H1 (cell line): ENCODE measurements around the gene R3HDM2. TPM values are rescaled to one million over a fixed set of nuclear protein-coding genes. Genes with fewer than 3 reads are reported as not detected.

Source experiments
- CTCF ChIA-PET: fragments of 300-600 bp; sonication (Branson Sonifier 250); formaldehyde crosslinking; loops from one replicate; lab custom pipeline; 2021; ENCODE audit not compliant: partially characterized antibody; lab: Charles Lee
- POLR2A ChIA-PET: fragments of 300-600 bp; sonication (Branson Sonifier 250); formaldehyde crosslinking; loops from one replicate; lab custom pipeline; 2021; ENCODE audit warnings: inconsistent platforms; ENCODE audit not compliant: partially characterized antibody; lab: Charles Lee
- DNase-seq, 2 experiments: peaks; one replicate each; pipeline versions ENCODE4 v3.0.0 to v3.0.0-alpha.2; 2010 to 2022; ENCODE audit warnings: low spot score in 2 of 2, low read depth in 1 of 2, mixed read lengths in 1 of 2
- FAIRE-seq: peaks from 2 replicates; lab custom pipeline; 2011; peaks lifted over from hg19 to GRCh38; lab: Jason Lieb, UNC
- H2AFZ ChIP-seq: 2 replicates; pipeline ENCODE4 v1.8.1; 2012; ENCODE audit warnings: low read length, inconsistent platforms
- H2AK5ac ChIP-seq: 2 replicates; pipeline ENCODE4 v1.6.1; 2013; ENCODE audit warnings: low read depth, low read length
- H2BK120ac ChIP-seq: replicated peaks from 2 replicates; pipeline ENCODE3; 2013; ENCODE audit warnings: low read depth, low read length, inconsistent platforms
- H2BK12ac ChIP-seq: 2 replicates; pipeline ENCODE4 v1.6.1; 2013; ENCODE audit warnings: low read depth, low read length
- H2BK15ac ChIP-seq: 2 replicates; pipeline ENCODE4 v1.6.1; 2013; ENCODE audit warnings: low read length
- H2BK20ac ChIP-seq: 2 replicates; pipeline ENCODE4 v1.6.1; 2013; ENCODE audit warnings: low read length
- H2BK5ac ChIP-seq: 2 replicates; pipeline ENCODE4 v1.6.1; 2013; ENCODE audit warnings: low read depth, low read length
- H3K14ac ChIP-seq: 2 replicates; pipeline ENCODE4 v1.6.1; 2013; ENCODE audit warnings: inconsistent platforms; ENCODE audit not compliant: insufficient read length
- H3K18ac ChIP-seq: 2 replicates; pipeline ENCODE4 v1.6.1; 2013; ENCODE audit warnings: low read length; ENCODE audit errors: extremely low read depth
- H3K23ac ChIP-seq: 2 replicates; pipeline ENCODE4 v1.6.1; 2013; ENCODE audit warnings: inconsistent platforms; ENCODE audit not compliant: insufficient read length
- H3K23me2 ChIP-seq: 2 replicates; pipeline ENCODE4 v1.6.1; 2013; ENCODE audit warnings: low read depth, low read length
- H3K27ac ChIP-seq: 2 replicates; pipeline ENCODE4 v1.6.1; 2011; ENCODE audit warnings: low read depth, low read length, inconsistent platforms
- H3K27me3 ChIP-seq, 4 experiments: replicated peaks in 1 of 4; 1 replicate in 1 of 4; 2 replicates in 3 of 4; pipeline versions ENCODE4 v1.6.1 to v1.8.1; 2011 to 2013; ENCODE audit warnings: low read length in 3 of 4, mild to moderate bottlenecking in 3 of 4, inconsistent platforms in 2 of 4, mixed read lengths in 2 of 4, moderate library complexity in 1 of 4; ENCODE audit not compliant: control insufficient read depth in 3 of 4, insufficient read depth in 3 of 4; ENCODE audit errors: extremely low read depth in 1 of 4
- H3K36me3 ChIP-seq, 4 experiments: 2 replicates each; pipeline versions ENCODE4 v1.6.1 to v1.8.1; 2011 to 2013; ENCODE audit warnings: mild to moderate bottlenecking in 4 of 4, low read length in 3 of 4, moderate library complexity in 2 of 4, control low read depth in 1 of 4, inconsistent platforms in 1 of 4; ENCODE audit not compliant: insufficient read depth in 4 of 4, control insufficient read depth in 2 of 4
- H3K4ac ChIP-seq: replicated peaks from 2 replicates; pipeline ENCODE3; 2013; ENCODE audit warnings: low read length, low read depth, mixed read lengths, inconsistent platforms; ENCODE audit not compliant: insufficient read length
- H3K4me1 ChIP-seq, 4 experiments: replicated peaks in 1 of 4; 1 replicate in 1 of 4; 2 replicates in 3 of 4; pipeline versions ENCODE4 v1.6.1 to v1.8.1; 2011 to 2013; ENCODE audit warnings: low read length in 3 of 4, inconsistent platforms in 2 of 4, mixed read lengths in 1 of 4; ENCODE audit not compliant: insufficient read depth in 4 of 4, control insufficient read depth in 3 of 4
- H3K4me2 ChIP-seq, 2 experiments: 2 replicates each; pipeline versions ENCODE4 v1.6.1 to v1.8.1; 2011 to 2013; ENCODE audit warnings: low read depth in 2 of 2, low read length in 2 of 2, control low read depth in 1 of 2, inconsistent platforms in 1 of 2, mild to moderate bottlenecking in 1 of 2; ENCODE audit not compliant: insufficient read depth in 1 of 2
- H3K4me3 ChIP-seq, 4 experiments: fragments of 200-600, 300-600 bp in 1 of 4; sonication (generic), shearing (Covaris generic), sonication (Bioruptor Twin) in 1 of 4; 2 replicates each; pipeline versions ENCODE4 v1.5.1 to v1.8.1; 2011 to 2016; ENCODE audit warnings: low read length in 4 of 4, low read depth in 3 of 4, control low read depth in 2 of 4, inconsistent platforms in 2 of 4, mild to moderate bottlenecking in 2 of 4, mixed read lengths in 1 of 4, moderate library complexity in 1 of 4; ENCODE audit not compliant: insufficient read depth in 2 of 4; ENCODE audit errors: extremely low read depth in 1 of 4
- H3K56ac ChIP-seq: replicated peaks from 2 replicates; pipeline ENCODE3; 2013; ENCODE audit warnings: low read depth, mild to moderate bottlenecking, mixed read lengths, low read length, inconsistent platforms; ENCODE audit not compliant: insufficient read length
- H3K79me1 ChIP-seq: 2 replicates; pipeline ENCODE4 v1.6.1; 2013; ENCODE audit warnings: low read depth, low read length, control low read depth
- H3K79me2 ChIP-seq, 2 experiments: 2 replicates each; pipeline versions ENCODE4 v1.6.1 to v1.8.1; 2012 to 2013; ENCODE audit warnings: low read length in 2 of 2, mild to moderate bottlenecking in 2 of 2, inconsistent platforms in 1 of 2; ENCODE audit not compliant: insufficient read depth in 2 of 2, control insufficient read depth in 1 of 2
- H3K9ac ChIP-seq, 4 experiments: replicated peaks in 1 of 4; 1 replicate in 1 of 4; 2 replicates in 3 of 4; pipeline versions ENCODE4 v1.6.1 to v1.8.1; 2011 to 2013; ENCODE audit warnings: low read depth in 3 of 4, low read length in 3 of 4, control low read depth in 2 of 4, mild to moderate bottlenecking in 2 of 4, moderate library complexity in 2 of 4, inconsistent platforms in 1 of 4; ENCODE audit errors: extremely low read depth in 1 of 4
- H3K9me3 ChIP-seq, 2 experiments: 2 replicates each; pipeline versions ENCODE4 v1.6.1 to v1.8.1; 2012 to 2013; ENCODE audit warnings: mild to moderate bottlenecking in 2 of 2, moderate library complexity in 2 of 2, control low read depth in 1 of 2, inconsistent platforms in 1 of 2, low read depth in 1 of 2, low read length in 1 of 2, mixed read lengths in 1 of 2; ENCODE audit not compliant: insufficient read depth in 2 of 2
- H4K20me1 ChIP-seq, 2 experiments: replicated peaks in 1 of 2; 2 replicates each; pipeline versions ENCODE3 to v1.8.1; 2011 to 2013; ENCODE audit warnings: inconsistent platforms in 2 of 2, low read length in 2 of 2, mild to moderate bottlenecking in 1 of 2; ENCODE audit not compliant: insufficient read depth in 2 of 2, control insufficient read depth in 1 of 2
- H4K5ac ChIP-seq: 2 replicates; pipeline ENCODE4 v1.6.1; 2013; ENCODE audit warnings: low read length, low read depth, mixed read lengths, inconsistent platforms; ENCODE audit not compliant: insufficient read length
- H4K8ac ChIP-seq: 2 replicates; pipeline ENCODE4 v1.8.0; 2013; ENCODE audit warnings: mild to moderate bottlenecking, moderate library complexity, low read length, inconsistent platforms; ENCODE audit not compliant: insufficient read depth; ENCODE audit errors: extremely low read depth
- H4K91ac ChIP-seq: replicated peaks from 2 replicates; pipeline ENCODE3; 2013; ENCODE audit warnings: low read length, mixed read lengths, inconsistent platforms; ENCODE audit not compliant: insufficient read length
- BRCA1 ChIP-seq: IDR thresholded peaks from 2 replicates; pipeline ENCODE4 v1.6.1; 2012; ENCODE audit warnings: low read depth, low read length, improper control_type of control experiment
- EGR1 ChIP-seq: IDR thresholded peaks from 2 replicates; pipeline ENCODE4 v1.6.1; 2011; ENCODE audit warnings: low read depth, low read length, borderline replicate concordance
- FOSL1 ChIP-seq: IDR thresholded peaks from 2 replicates; pipeline ENCODE4 v1.6.1; 2011; ENCODE audit warnings: mild to moderate bottlenecking, low read depth, low read length, moderate library complexity; ENCODE audit not compliant: insufficient read depth
- JUND ChIP-seq: IDR thresholded peaks from 2 replicates; pipeline ENCODE4 v1.6.1; 2011; ENCODE audit warnings: mild to moderate bottlenecking, improper control_type of control experiment, low read length
- NRF1 ChIP-seq: IDR thresholded peaks from 2 replicates; pipeline ENCODE4 v1.6.1; 2011; ENCODE audit warnings: mild to moderate bottlenecking, low read depth, low read length, improper control_type of control experiment
- POLR2A ChIP-seq, 2 experiments: IDR thresholded peaks; 1 replicate in 1 of 2; 2 replicates in 1 of 2; pipeline ENCODE4 v1.6.1; 2011; ENCODE audit warnings: low read depth in 2 of 2, low read length in 2 of 2, mild to moderate bottlenecking in 2 of 2; ENCODE audit errors: control extremely low read depth in 1 of 2
- POLR2AphosphoS5 ChIP-seq: IDR thresholded peaks from 2 replicates; pipeline ENCODE4 v1.6.1; 2011; ENCODE audit warnings: low read depth, low read length
- RBBP5 ChIP-seq: IDR thresholded peaks from 2 replicates; pipeline ENCODE4 v1.7.1; 2012; ENCODE audit warnings: low read depth, mild to moderate bottlenecking, inconsistent platforms, low read length, moderate library complexity, borderline replicate concordance
- RXRA ChIP-seq: IDR thresholded peaks from 2 replicates; pipeline ENCODE4 v1.6.1; 2011; ENCODE audit warnings: low read depth, mild to moderate bottlenecking, low read length, moderate library complexity; ENCODE audit not compliant: insufficient read depth
- SIN3A ChIP-seq, 2 experiments: IDR thresholded peaks in 1 of 2; conservative IDR thresholded peaks in 1 of 2; 2 replicates each; pipeline ENCODE4 v1.6.1; 2011 to 2012; ENCODE audit warnings: low read length in 2 of 2, improper control_type of control experiment in 1 of 2, low read depth in 1 of 2, mild to moderate bottlenecking in 1 of 2
- SP1 ChIP-seq: IDR thresholded peaks from 2 replicates; pipeline ENCODE4 v1.6.1; 2011; ENCODE audit warnings: low read depth, low read length
- SP4 ChIP-seq: IDR thresholded peaks from 2 replicates; pipeline ENCODE4 v1.6.1; 2012; ENCODE audit warnings: low read length, inconsistent platforms
- TAF1 ChIP-seq: IDR thresholded peaks from 2 replicates; pipeline ENCODE4 v1.6.1; 2011; ENCODE audit warnings: mild to moderate bottlenecking, low read depth, low read length
- WGBS, 2 experiments: shearing (Covaris generic) in 1 of 2; methylation state at CpG; one replicate each; pipeline versions ENCODE4 v1.1.6 to v1.1.7; 2013 to 2015; ENCODE audit warnings: low lambda C conversion rate in 2 of 2, mixed read lengths in 2 of 2, inconsistent platforms in 1 of 2, low coverage in 1 of 2, missing lambda C conversion rate in 1 of 2; ENCODE audit not compliant: insufficient replicate concordance in 2 of 2, insufficient coverage in 1 of 2, insufficient read length in 1 of 2; ENCODE audit errors: extremely low coverage in 1 of 2, missing lambda C conversion rate in 1 of 2; 5-methylcytosine and 5-hydroxymethylcytosine counted together
- polyA plus RNA-seq, 7 experiments: library from polyadenylated mRNA; depleted of rRNA in 3 of 7; stranded (reverse) in 5 of 7; unstranded in 2 of 7; fragments of >200 nt in 5 of 7; fragments of 200-250 nt in 2 of 7; gene quantifications; 1 replicate in 5 of 7; 2 replicates in 1 of 7; 4 replicates in 1 of 7; pipeline versions ENCODE4 v1.2.1 to v1.2.3, GENCODE V29; 2011 to 2013; ENCODE audit warnings: missing spikeins in 2 of 7, mixed read lengths in 2 of 7
- total RNA-seq: library from RNA; stranded (reverse); fragmentation: NEBNext Ultra II Directional; extraction: Animal tissue kit (Norgen Biotek cat#: 25700); gene quantifications from 2 replicates; pipeline ENCODE4 v1.2.1, GENCODE V29; 2021

The R3HDM2 gene
- total and polyA plus RNA-seq, 2 of the 8 experiments (the other 6 are each of a cell fraction or from before 2014, with no cell fraction given) = 25.6 to 27.0 TPM

DNA sequence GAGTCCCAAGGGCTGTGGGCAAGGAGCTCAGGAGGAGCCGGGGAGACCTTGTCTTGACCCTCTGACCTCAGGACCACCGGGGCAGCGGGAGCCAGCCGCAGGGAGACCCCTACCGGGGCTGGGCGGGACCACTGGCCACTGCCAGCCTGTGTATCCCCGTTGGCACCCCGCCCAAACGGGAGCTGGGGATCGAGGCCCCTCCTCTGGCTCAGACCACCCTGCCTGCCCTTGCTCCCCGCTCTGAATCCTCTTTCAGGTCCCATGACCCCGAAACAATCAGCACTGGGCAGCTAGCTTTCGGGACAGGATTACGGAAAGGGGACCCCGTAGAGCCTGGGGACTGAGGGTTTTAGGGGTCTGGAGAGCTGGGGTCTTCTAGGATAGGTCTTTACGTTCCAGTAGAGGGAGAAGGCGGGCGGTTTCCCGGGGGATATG lies 30.0 kb upstream of the R3HDM2 start:
- Histone ChIP-seq H3K79me2 (peaks cover 0 to 16% of the 10 kb centered on the region in 2 experiments; a peak in 1 of 4 replicates), H3K9me3 (no peaks in the 10 kb centered on the region), H2BK120ac (no peak overlapping the region), H4K91ac (no peak overlapping the region), H2AK5ac (no peak overlapping the region), H2BK12ac (0 out of 2 replicates have a peak overlapping the region, but pooled peaks have one; percentile 4), H3K4me3 (peak overlapping the region; percentile 67 to 91 (median 78)), H4K8ac (no peak overlapping the region), H3K4ac (peak overlapping the region; percentile 10), H3K14ac (no peak overlapping the region), H3K23ac (no peak overlapping the region), H3K36me3 (peaks cover 0 to 4% (median 0%) of the 10 kb centered on the region in 4 experiments; a peak in 4 of 8 replicates), H3K27ac (peak overlapping the region; percentile 87), H2BK20ac (no peak overlapping the region), H3K56ac (peak overlapping the region; percentile 11), H2BK15ac (no peak overlapping the region; the same call in 1 of the 2 replicates), H2AFZ (no peak overlapping the region), H4K5ac (peak overlapping the region; percentile 62), H3K4me1 (peaks cover 0 to 16% (median 10%) of the 10 kb centered on the region in 4 experiments; a peak in 6 of 7 replicates), H4K20me1 (no peaks in the 10 kb centered on the region), H3K9ac (peak overlapping the region in 3 of 4 experiments; percentile 38 to 74 (median 72); a peak in 5 of 7 replicates), H3K23me2 (peaks cover 6% of the 10 kb centered on the region; the same call in 1 of the 2 replicates), H3K4me2 (peak overlapping the region; percentile 84 to 95), H3K18ac (peak overlapping the region; percentile 33; the same call in 1 of the 2 replicates), H2BK5ac (peak overlapping the region; percentile 82; the same call in 1 of the 2 replicates), H3K27me3 (no peaks in the 10 kb centered on the region), H3K79me1 (no peaks in the 10 kb centered on the region)
- DNase-seq = peak in 1 of 2 experiments; percentile 88
- FAIRE-seq = no peak
- WGBS, 2 experiments = 2% methylated on average over 17 of the region's 19 CpGs; no CpG with 5 or more reads in 1 of the 2 experiments
- ChIA-PET CTCF (interaction anchor here (0.5 to 18.5 kb wide), 9 partner anchors 8 to 530 kb away, joined by 3 to 478 read pairs (median 3); partner anchors contain the start of genes ARHGAP9, MARS1 and STAC3), POLR2A (interaction anchor here (1.0 to 6.4 kb wide), 9 partner anchors 8 to 238 kb away, joined by 3 to 51 read pairs (median 5); partner anchors contain the start of genes INHBC and SHMT2)
- TF ChIP-seq SP1 (no peak), SP4 (peak; percentile 47; the same call in 1 of the 2 replicates), POLR2A (IDR thresholded peaks at IDR 0.05; ENCODE audit: control extremely low read depth in 1 of 2, low read depth in 2 of 2, low read length in 2 of 2) (peak in 1 of 2 experiments; percentile 66; a peak in 2 of 3 replicates), RBBP5 (peak; percentile 83; the same call in 1 of the 2 replicates), BRCA1 (no peak), EGR1 (no peak), NRF1 (no peak), POLR2AphosphoS5 (peak; percentile 59), TAF1 (peak; percentile 43; the same call in 1 of the 2 replicates), JUND (no peak), FOSL1 (no peak), RXRA (peak; percentile 74; the same call in 1 of the 2 replicates), SIN3A (conservative IDR thresholded peaks at IDR 0.05 in 1 of 2, IDR thresholded peaks at IDR 0.05 in 1 of 2; ENCODE audit: low read depth in 1 of 2, low read length in 2 of 2) (peak in 1 of 2 experiments; percentile 38; a peak in 1 of 4 replicates)
